CD4-positive, alpha-beta T cell treated with Interleukin-15 for 1 hour (primary cell): ENCODE measurements around the gene RAB39B.
"Not testable (repeated sequence)": the region's sequence is repeated elsewhere in the genome, so short reads cannot be mapped to it uniquely, and the experiment has no call there.

Source experiments
- DNase-seq: peaks from one replicate; pipeline ENCODE4 v3.0.0-alpha.2; 2020

RAB39B gene

GRCh38 chrX:155263854-155264628 is at the start of gene RAB39B:
TSS of gene RAB39B (minus strand) at chrX:155264491. CDS start at chrX:155264288, 203 bp downstream.
- DNase-seq: peak; percentile 69

- no peak for DNase-seq
Observed at GRCh38 chrX:155313766-155314165, 49.5 kb upstream of the RAB39B start.

- DNase-seq: no peak
Observed at GRCh38 chrX:155293771-155294170, 29.5 kb upstream of the RAB39B start.

GRCh38 chrX:155279873-155280272 is 15.6 kb upstream of the RAB39B start:
- DNase-seq: no peak

GRCh38 chrX:155270969-155271368 is 6.7 kb upstream of the RAB39B start:
- DNase-seq: no peak

- not testable (repeated sequence) for DNase-seq
Observed at GRCh38 chrX:155267995-155268394, 3.7 kb upstream of the RAB39B start.

GRCh38 chrX:155266439-155266838 is 2.1 kb upstream of the RAB39B start:
- DNase-seq: no peak

GRCh38 chrX:155262970-155263754 is 1.1 kb downstream of the RAB39B start:
- no peak for DNase-seq

- no peak for DNase-seq
Observed at GRCh38 chrX:155259752-155260151, 4.5 kb downstream of the RAB39B start.

- DNase-seq: no peak
Observed at GRCh38 chrX:155251391-155251790, 12.9 kb downstream of the RAB39B start.

GRCh38 chrX:155247497-155247896 is 16.8 kb downstream of the RAB39B start:
- no peak for DNase-seq

GRCh38 chrX:155246748-155247147 is 17.5 kb downstream of the RAB39B start:
- DNase-seq: no peak

- no peak for DNase-seq
Observed at GRCh38 chrX:155242300-155242699, 22.0 kb downstream of the RAB39B start.

- DNase-seq: no peak
Observed at GRCh38 chrX:155237719-155238118, 26.6 kb downstream of the RAB39B start.

GRCh38 chrX:155235891-155236290 is 28.4 kb downstream of the RAB39B start:
- no peak for DNase-seq

- DNase-seq: no peak
Observed at GRCh38 chrX:155231163-155231562, 33.1 kb downstream of the RAB39B start.

- no peak for DNase-seq
Observed at GRCh38 chrX:155225774-155226173, 38.5 kb downstream of the RAB39B start.

- DNase-seq: not testable (repeated sequence)
Observed at GRCh38 chrX:155223746-155224145, 40.5 kb downstream of the RAB39B start.

GRCh38 chrX:155221351-155221750 is 42.9 kb downstream of the RAB39B start:
- no peak for DNase-seq

- DNase-seq: no peak
Observed at GRCh38 chrX:155218777-155219176, 45.5 kb downstream of the RAB39B start.

GRCh38 chrX:155216940-155217440 is 47.3 kb downstream of the RAB39B start:
- DNase-seq: no peak

- DNase-seq: peak; percentile 90
Observed at GRCh38 chrX:155216179-155216939, 47.9 kb downstream of the RAB39B start, which contains the start of gene VBP1. TSS of gene VBP1 (plus strand) at chrX:155216460. CDS start at chrX:155216483, 23 bp downstream.
